PC-9 (cell line): ENCODE data around the gene USP11. TPM values are rescaled to one million over a fixed set of nuclear protein-coding genes. Genes with fewer than 3 reads are reported as not detected.

Experiments
- BruUV-seq: library from RNA; stranded (reverse); fragments of 400-500 nt; replicated peaks from 2 replicates; lab custom pipeline; 2021; lab: Mats Ljungman, UMichigan
- CTCF ChIA-PET: fragments of 300-600 bp; sonication (Branson Sonifier 250); formaldehyde crosslinking; loops from one replicate; lab custom pipeline; 2022; ENCODE audit warnings: antibody characterized with exemption; lab: Charles Lee
- POLR2A ChIA-PET: fragments of 300-600 bp; sonication (Branson Sonifier 250); formaldehyde crosslinking; loops from one replicate; lab custom pipeline; 2022; ENCODE audit warnings: antibody characterized with exemption; ENCODE audit not compliant: unreplicated experiment; lab: Charles Lee
- DNase-seq, 2 experiments: peaks; one replicate each; pipeline versions ENCODE4 v3.0.0 to v3.0.0-alpha.2; 2015 to 2022; ENCODE audit warnings: mixed read lengths in 1 of 2
- H2AFZ ChIP-seq: fragments of 200-600 bp; sonication (generic); 2 replicates; pipeline ENCODE4 v1.8.1; 2017; ENCODE audit warnings: antibody characterized with exemption
- H3F3A ChIP-seq: fragments of 200-600 bp; sonication (generic); 2 replicates; pipeline ENCODE4 v1.8.1; 2017; ENCODE audit warnings: antibody characterized with exemption, mild to moderate bottlenecking, low read depth; ENCODE audit not compliant: insufficient read depth
- H3K27ac ChIP-seq: fragments of 200-600 bp; sonication (generic); 2 replicates; pipeline ENCODE4 v1.6.1; 2016; ENCODE audit warnings: mixed run types
- H3K27me3 ChIP-seq: fragments of 200-600 bp; sonication (generic); 2 replicates; pipeline ENCODE4 v1.6.1; 2016; ENCODE audit warnings: low read depth, mixed run types; ENCODE audit not compliant: insufficient read depth
- H3K36me3 ChIP-seq: fragments of 200-600 bp; sonication (generic); 2 replicates; pipeline ENCODE4 v1.6.1; 2016; ENCODE audit warnings: low read depth, mixed run types
- H3K4me1 ChIP-seq: fragments of 200-600 bp; sonication (generic); replicated peaks from 2 replicates; pipeline ENCODE4 v1.6.1; 2016; ENCODE audit warnings: mixed run types; ENCODE audit not compliant: insufficient read depth
- H3K4me2 ChIP-seq: fragments of 200-600 bp; sonication (generic); 2 replicates; pipeline ENCODE4 v1.6.1; 2017; ENCODE audit warnings: mixed run types
- H3K4me3 ChIP-seq: fragments of 200-600 bp; sonication (generic); 2 replicates; pipeline ENCODE4 v1.6.1; 2016; ENCODE audit warnings: mixed run types
- H3K79me2 ChIP-seq: fragments of 200-600 bp; sonication (generic); 2 replicates; pipeline ENCODE4 v1.6.1; 2017; ENCODE audit warnings: low read depth, mixed run types
- H3K9me2 ChIP-seq: fragments of 200-600 bp; sonication (generic); 2 replicates; pipeline ENCODE4 v1.8.1; 2017; ENCODE audit warnings: mild to moderate bottlenecking; ENCODE audit not compliant: insufficient read depth
- H3K9me3 ChIP-seq: fragments of 200-600 bp; sonication (generic); 2 replicates; pipeline ENCODE4 v1.8.1; 2016; ENCODE audit warnings: low read depth; ENCODE audit not compliant: insufficient read depth
- H4K20me1 ChIP-seq: fragments of 200-600 bp; sonication (generic); 2 replicates; pipeline ENCODE4 v1.8.1; 2017; ENCODE audit not compliant: insufficient read depth
- EZH2 ChIP-seq: fragments of 200-600 bp; sonication (generic); IDR thresholded peaks from 2 replicates; pipeline ENCODE4 v1.8.0; 2017; ENCODE audit warnings: antibody characterized with exemption, low read depth
- intact Hi-C: fragments of 100-400 bp; cut with micrococcal nuclease; formaldehyde crosslinking; loops from one replicate; pipeline ENCODE4 v1.10.0; 2022; ENCODE audit not compliant: unreplicated experiment
- total RNA-seq: library from RNA; stranded (reverse); gene quantifications from 2 replicates; pipeline ENCODE4 v1.2.3, GENCODE V29; 2021
- TF ChIP-seq, protein P1 (sequence below): fragments of 200-600 bp; sonication (generic); conservative IDR thresholded peaks from 2 replicates; pipeline ENCODE4 v1.6.1; 2017; ENCODE audit warnings: mixed run types, antibody characterized with exemption, mild to moderate bottlenecking, moderate library complexity

USP11 gene
- total RNA-seq, 1 experiment from 2014 or later: 25.3 TPM

DNA sequence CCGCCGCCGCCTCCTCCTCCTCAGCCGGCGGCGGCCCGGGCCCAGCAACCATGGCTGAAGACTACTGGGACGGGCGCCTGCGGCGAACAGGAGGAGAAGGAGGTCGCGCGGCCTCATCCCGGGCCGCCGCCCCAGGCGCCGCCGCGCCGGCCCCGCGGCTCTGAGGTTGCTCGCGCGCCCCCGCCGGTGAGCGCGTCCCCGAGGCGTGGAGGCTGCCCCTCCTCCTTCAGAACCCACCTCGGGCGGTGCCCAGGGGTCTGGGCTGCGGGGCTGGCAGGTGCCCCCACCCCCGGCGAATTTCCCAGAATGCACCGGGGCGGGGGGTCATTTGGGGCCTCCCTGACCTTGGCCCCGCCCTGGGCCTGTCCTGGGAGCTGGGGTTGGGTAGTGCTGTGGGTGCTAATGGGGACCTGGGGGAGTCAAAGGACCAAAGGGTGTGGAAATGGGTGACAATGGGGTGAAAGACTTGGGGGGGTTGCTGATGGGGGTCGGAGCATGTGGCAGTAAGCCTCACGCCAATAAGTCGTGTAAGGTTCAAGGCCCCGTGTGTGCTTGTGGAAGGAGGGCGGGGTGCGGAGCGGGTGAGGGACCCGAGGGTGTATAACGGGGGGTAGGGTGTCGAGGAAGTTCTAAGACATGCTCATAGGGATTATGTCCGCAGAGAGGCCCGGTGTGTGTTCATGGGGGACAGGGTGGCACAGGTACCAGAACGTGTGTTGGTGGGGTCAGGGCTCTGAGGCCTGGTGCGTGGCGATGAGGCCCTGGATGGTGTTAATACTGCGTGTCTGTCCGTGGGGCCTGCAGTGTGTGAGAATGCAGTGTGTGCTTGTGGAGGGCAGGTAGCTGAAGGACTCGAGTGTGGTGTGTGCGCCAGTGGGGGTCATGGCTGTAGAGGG is 13.6 kb upstream of the USP11 start:
- Histone ChIP-seq H4K20me1 (peaks cover 4% of the 10 kb centered on the region), H3K36me3 (no peaks in the 10 kb centered on the region), H3K4me3 (peak overlapping the region; percentile 58; the same call in 1 of the 2 replicates), H3K79me2 (peaks cover 28% of the 10 kb centered on the region), H3K4me2 (peak overlapping the region; percentile 70), H3K9me2 (no peaks in the 10 kb centered on the region), H3F3A (peaks cover 9% of the 10 kb centered on the region), H3K27ac (peak overlapping the region; percentile 84), H3K4me1 (peaks cover 11% of the 10 kb centered on the region), H3K9me3 (no peaks in the 10 kb centered on the region), H2AFZ (no peak overlapping the region), H3K27me3 (no peaks in the 10 kb centered on the region)
- CTCF ChIA-PET: no interaction called here
- intact Hi-C loops: loop anchor here (1.0 to 5.0 kb wide), 4 partner anchors 14 to 143 kb away; partner anchors contain the start of gene USP11
- DNase-seq: peak in 1 of 2 experiments; percentile 17
- TF ChIP-seq, protein P1, sequence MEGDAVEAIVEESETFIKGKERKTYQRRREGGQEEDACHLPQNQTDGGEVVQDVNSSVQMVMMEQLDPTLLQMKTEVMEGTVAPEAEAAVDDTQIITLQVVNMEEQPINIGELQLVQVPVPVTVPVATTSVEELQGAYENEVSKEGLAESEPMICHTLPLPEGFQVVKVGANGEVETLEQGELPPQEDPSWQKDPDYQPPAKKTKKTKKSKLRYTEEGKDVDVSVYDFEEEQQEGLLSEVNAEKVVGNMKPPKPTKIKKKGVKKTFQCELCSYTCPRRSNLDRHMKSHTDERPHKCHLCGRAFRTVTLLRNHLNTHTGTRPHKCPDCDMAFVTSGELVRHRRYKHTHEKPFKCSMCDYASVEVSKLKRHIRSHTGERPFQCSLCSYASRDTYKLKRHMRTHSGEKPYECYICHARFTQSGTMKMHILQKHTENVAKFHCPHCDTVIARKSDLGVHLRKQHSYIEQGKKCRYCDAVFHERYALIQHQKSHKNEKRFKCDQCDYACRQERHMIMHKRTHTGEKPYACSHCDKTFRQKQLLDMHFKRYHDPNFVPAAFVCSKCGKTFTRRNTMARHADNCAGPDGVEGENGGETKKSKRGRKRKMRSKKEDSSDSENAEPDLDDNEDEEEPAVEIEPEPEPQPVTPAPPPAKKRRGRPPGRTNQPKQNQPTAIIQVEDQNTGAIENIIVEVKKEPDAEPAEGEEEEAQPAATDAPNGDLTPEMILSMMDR: no peak
- TF ChIP-seq EZH2: no peak
- POLR2A ChIA-PET: interaction anchor here (0.5 to 0.6 kb wide), 2 partner anchors 19 to 143 kb away, joined by 4 to 7 read pairs; no protein-coding TSS in a partner anchor
- BruUV-seq: no TSS peak

DNA sequence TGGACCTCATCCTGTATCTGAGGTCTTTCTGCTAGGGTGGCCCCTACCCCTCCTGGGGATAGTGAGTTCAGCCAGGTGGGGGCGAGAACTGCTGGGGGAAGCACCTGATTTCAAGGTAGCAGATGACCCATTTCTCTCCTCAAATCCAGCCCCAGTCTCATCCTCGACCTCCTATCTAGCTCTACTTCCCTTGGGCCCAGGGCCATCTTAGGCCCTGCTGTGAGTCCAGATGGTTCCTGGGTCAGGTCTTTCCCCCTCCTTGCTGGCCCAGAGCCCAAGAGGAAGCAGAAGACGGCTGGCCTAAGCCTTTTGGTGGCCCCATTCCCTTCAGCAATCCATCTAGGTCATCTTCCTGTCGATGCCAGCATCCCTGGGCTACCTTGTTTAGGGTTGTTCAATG is 11.1 kb upstream of the USP11 start:
- Histone ChIP-seq H3K36me3 (no peaks in the 10 kb centered on the region), H3K27ac (no peak overlapping the region), H3F3A (peaks cover 5% of the 10 kb centered on the region), H3K9me2 (no peaks in the 10 kb centered on the region), H3K4me1 (peaks cover 2% of the 10 kb centered on the region), H3K9me3 (no peaks in the 10 kb centered on the region), H3K27me3 (no peaks in the 10 kb centered on the region), H3K4me3 (no peak overlapping the region), H2AFZ (no peak overlapping the region), H3K4me2 (no peak overlapping the region), H3K79me2 (peaks cover 28% of the 10 kb centered on the region), H4K20me1 (peaks cover 4% of the 10 kb centered on the region)
- no peak for DNase-seq
- CTCF ChIA-PET: no interaction called here
- no peak for TF ChIP-seq EZH2
- TF ChIP-seq, protein P1: no peak
- intact Hi-C loops: no loop called here
- POLR2A ChIA-PET: no interaction called here
- BruUV-seq: no TSS peak

DNA sequence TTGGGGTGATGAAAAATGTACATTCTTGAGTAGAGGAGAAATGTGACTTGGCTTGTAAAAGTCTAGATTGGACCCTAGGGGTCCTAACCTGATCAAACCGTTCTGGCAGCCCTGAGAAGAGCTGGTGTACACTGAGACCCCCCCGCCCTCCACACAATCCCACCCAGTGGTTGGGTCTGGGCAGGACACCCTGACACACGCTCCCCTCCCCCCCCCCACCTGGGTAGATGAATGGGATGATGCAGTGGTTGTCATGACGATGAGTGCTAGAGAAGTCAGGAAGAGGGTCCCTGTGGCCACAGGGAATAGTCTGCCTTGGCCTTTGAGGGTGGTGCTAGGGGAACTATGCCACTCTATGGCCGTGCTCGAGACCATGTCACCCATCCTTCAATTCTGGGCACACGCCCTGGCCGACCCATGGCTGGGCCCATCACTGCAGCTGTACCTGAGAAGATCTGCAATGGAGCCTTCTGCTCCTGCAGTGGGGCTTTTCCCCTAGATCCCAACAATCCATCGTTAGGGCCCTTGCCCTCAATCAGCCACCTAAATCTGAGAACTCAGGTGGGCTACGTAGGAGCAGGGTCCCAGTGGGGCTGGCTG is 10.0 kb upstream of the USP11 start:
- H3K4me3 ChIP-seq: no peak overlapping the region
- no peak for TF ChIP-seq EZH2
- TF ChIP-seq, protein P1: no peak
- no peaks in the 10 kb centered on the region for H3K9me3 ChIP-seq
- ChIA-PET CTCF (no interaction called here), POLR2A (interaction anchor here (0.6 kb wide), 1 partner anchor 15 kb away, joined by 4 read pairs; no protein-coding TSS in a partner anchor)
- no peak overlapping the region for H3K27ac ChIP-seq
- no TSS peak for BruUV-seq
- no peaks in the 10 kb centered on the region for H3K36me3 ChIP-seq
- H3K4me1 ChIP-seq: no peaks in the 10 kb centered on the region
- peaks cover 4% of the 10 kb centered on the region for H4K20me1 ChIP-seq
- no peaks in the 10 kb centered on the region for H3F3A ChIP-seq
- H3K79me2 ChIP-seq: peaks cover 28% of the 10 kb centered on the region
- no peak overlapping the region for H3K4me2 ChIP-seq
- no peaks in the 10 kb centered on the region for H3K9me2 ChIP-seq
- no peak overlapping the region for H2AFZ ChIP-seq
- intact Hi-C loops: no loop called here
- DNase-seq: no peak
- H3K27me3 ChIP-seq: no peaks in the 10 kb centered on the region
